Measurements from ENCODE around the gene RNF135. TPM values are rescaled to one million over a fixed set of nuclear protein-coding genes. Genes with fewer than 3 reads are reported as not detected.

Gene RNF135
- total RNA-seq, 1 donor, result 10.7 TPM

- H3K4me3 ChIP-seq (ENCODE audit: low read depth, low read length), result no peak overlapping the region
- DNase-seq (ENCODE audit: low read depth), result no peak
- TF ChIP-seq, protein P1, sequence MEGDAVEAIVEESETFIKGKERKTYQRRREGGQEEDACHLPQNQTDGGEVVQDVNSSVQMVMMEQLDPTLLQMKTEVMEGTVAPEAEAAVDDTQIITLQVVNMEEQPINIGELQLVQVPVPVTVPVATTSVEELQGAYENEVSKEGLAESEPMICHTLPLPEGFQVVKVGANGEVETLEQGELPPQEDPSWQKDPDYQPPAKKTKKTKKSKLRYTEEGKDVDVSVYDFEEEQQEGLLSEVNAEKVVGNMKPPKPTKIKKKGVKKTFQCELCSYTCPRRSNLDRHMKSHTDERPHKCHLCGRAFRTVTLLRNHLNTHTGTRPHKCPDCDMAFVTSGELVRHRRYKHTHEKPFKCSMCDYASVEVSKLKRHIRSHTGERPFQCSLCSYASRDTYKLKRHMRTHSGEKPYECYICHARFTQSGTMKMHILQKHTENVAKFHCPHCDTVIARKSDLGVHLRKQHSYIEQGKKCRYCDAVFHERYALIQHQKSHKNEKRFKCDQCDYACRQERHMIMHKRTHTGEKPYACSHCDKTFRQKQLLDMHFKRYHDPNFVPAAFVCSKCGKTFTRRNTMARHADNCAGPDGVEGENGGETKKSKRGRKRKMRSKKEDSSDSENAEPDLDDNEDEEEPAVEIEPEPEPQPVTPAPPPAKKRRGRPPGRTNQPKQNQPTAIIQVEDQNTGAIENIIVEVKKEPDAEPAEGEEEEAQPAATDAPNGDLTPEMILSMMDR (IDR thresholded peaks at IDR 0.05; ENCODE audit: insufficient read depth, low read length), result no peak
These were observed 33.3 kb downstream of the RNF135 start for GRCh38 chr17:31004160-31004559.

DNA sequence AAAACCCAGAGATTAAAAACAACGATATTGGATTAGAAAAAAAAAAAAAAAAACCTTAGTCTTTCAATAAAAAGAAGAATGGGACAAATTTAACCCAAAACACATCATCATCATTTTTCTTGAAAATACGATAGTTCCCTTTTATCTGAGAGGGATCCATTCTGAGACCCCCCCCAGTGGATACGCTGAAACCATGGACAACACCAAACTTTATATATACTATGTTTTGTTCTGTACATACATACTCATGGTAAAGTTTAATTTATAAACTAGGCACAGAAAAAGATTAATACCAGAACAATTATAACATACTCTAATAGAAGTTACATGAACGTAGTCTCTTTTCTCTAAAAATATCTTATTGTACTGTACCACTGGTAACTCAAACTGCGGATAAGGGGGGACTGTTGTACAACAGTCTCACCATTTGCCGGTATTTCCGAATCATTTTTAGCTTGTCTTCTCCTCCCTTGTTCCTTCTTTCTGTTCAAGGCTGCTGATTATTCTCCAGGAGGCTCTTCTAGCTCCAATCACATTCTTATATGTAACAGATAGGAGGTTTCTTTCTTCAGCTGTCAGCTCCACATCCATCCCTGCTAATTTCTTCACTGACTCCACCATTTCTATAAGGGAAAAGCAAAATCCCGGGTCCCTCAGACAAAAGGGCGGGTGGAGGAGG is 37.0 kb downstream of the RNF135 start:
- DNase-seq (ENCODE audit: low read depth), result no peak
- peak overlapping the region; percentile 69 for H3K4me3 ChIP-seq (ENCODE audit: low read depth, low read length)
- TF ChIP-seq, protein P1 (IDR thresholded peaks at IDR 0.05; ENCODE audit: insufficient read depth, low read length), result no peak

DNA sequence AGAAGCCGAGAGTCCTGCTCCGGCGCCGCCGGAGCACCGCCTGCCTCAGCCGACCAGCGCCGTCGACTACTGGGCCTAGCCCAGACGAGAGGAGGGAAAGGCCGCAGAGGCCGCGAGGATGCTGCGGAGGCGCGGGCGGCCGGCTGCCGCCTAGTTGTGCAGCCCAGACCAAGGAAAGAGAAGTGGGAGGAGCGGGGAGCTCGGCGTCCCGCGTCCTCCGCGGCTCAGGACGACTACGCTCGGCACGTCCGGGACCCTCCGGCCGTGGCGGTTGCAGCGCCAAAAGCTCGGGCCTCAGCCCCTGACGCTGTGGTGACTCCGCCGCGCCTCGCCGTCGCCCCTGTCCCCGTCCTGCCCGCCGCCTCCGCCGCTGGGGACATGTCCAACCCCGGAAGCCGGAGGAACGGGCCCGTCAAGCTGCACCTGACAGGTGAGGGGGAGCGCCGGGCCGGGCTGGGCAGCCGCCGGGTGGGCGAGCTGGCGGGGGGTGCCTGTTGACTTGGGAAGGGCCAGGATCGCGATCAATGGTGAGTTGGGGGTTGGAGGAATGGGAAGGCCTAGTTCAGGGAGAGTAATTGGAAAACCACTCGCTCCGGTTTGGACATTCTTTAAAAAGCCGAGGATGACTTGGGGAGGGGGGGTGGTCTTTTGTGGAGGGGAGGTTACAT is 37.7 kb downstream of the RNF135 start:
- peak; percentile 66 for DNase-seq (ENCODE audit: low read depth)
- TF ChIP-seq, protein P1 (IDR thresholded peaks at IDR 0.05; ENCODE audit: insufficient read depth, low read length), result no peak
- H3K4me3 ChIP-seq (ENCODE audit: low read depth, low read length), result peak overlapping the region; percentile 69

- H3K4me3 ChIP-seq (ENCODE audit: low read depth, low read length), result peak overlapping the region; percentile 69
- DNase-seq (ENCODE audit: low read depth), result peak; percentile 25
These were observed 38.3 kb downstream of the RNF135 start for GRCh38 chr17:31009042-31009702.

GRCh38 chr17:31010014-31010413 is 39.2 kb downstream of the RNF135 start:
- peak; percentile 11 for DNase-seq (ENCODE audit: low read depth)
- H3K4me3 ChIP-seq (ENCODE audit: low read depth, low read length), result peak overlapping the region; percentile 43

GRCh38 chr17:31013844-31014243 is 43.0 kb downstream of the RNF135 start:
- no peak overlapping the region for H3K4me3 ChIP-seq (ENCODE audit: low read depth, low read length)
- no peak for DNase-seq (ENCODE audit: low read depth)
- TF ChIP-seq, protein P1 (IDR thresholded peaks at IDR 0.05; ENCODE audit: insufficient read depth, low read length), result no peak

GRCh38 chr17:31015639-31016038 is 44.8 kb downstream of the RNF135 start:
- no peak for DNase-seq (ENCODE audit: low read depth)
- TF ChIP-seq, protein P1 (IDR thresholded peaks at IDR 0.05; ENCODE audit: insufficient read depth, low read length), result no peak

More at GRCh38 chr17:31015639-31016038, 44.8 kb downstream of the RNF135 start:
- H3K4me3 ChIP-seq (ENCODE audit: low read depth, low read length), result no peak overlapping the region
